Caco-2 (cell line): Measurements from ENCODE around the gene CDK5RAP2. TPM values are rescaled to one million over a fixed set of nuclear protein-coding genes. Genes with fewer than 3 reads are reported as not detected.

ENCODE experiments used
- BruUV-seq: library from RNA; stranded (reverse); fragments of 400-500 nt; replicated peaks from 2 replicates; lab custom pipeline; 2021; lab: Mats Ljungman, UMichigan
- CTCF ChIA-PET: fragments of 300-600 bp; sonication (Branson Sonifier 250); formaldehyde crosslinking; loops from one replicate; lab custom pipeline; 2022; ENCODE audit warnings: antibody characterized with exemption; lab: Charles Lee
- POLR2A ChIA-PET: fragments of 300-600 bp; sonication (Branson Sonifier 250); formaldehyde crosslinking; loops from one replicate; lab custom pipeline; 2022; ENCODE audit warnings: antibody characterized with exemption; lab: Charles Lee
- DNase-seq, 2 experiments: peaks; one replicate each; pipeline versions ENCODE4 v3.0.0 to v3.0.0-alpha.2; 2020 to 2022
- H3K27me3 ChIP-seq: replicated peaks from 2 replicates; pipeline ENCODE4 v1.6.0; 2011; ENCODE audit warnings: low read length; ENCODE audit not compliant: control insufficient read depth, insufficient read depth
- H3K36me3 ChIP-seq: 2 replicates; pipeline ENCODE4 v1.5.1; 2011; ENCODE audit warnings: low read length; ENCODE audit not compliant: control insufficient read depth, insufficient read depth
- H3K4me1 ChIP-seq: fragments of 250-450 bp; sonication (Bioruptor Pico); 2 replicates; pipeline ENCODE4 v1.5.1; 2020; ENCODE audit warnings: mild to moderate bottlenecking
- H3K4me3 ChIP-seq: 2 replicates; pipeline ENCODE4 v1.5.1; 2011; ENCODE audit warnings: low read depth, mild to moderate bottlenecking, control low read depth, low read length
- H3K9me3 ChIP-seq: fragments of 250-450 bp; sonication (Bioruptor Pico); 2 replicates; pipeline ENCODE4 v1.5.1; 2020; ENCODE audit warnings: mild to moderate bottlenecking, moderate library complexity
- H3K27ac Mint-ChIP-seq: one replicate; pipeline ENCODE4 v1.8.0; 2022; ENCODE audit warnings: mixed read lengths; ENCODE audit not compliant: unreplicated experiment
- H3K27me3 Mint-ChIP-seq: one replicate; pipeline ENCODE4 v1.8.0; 2022; ENCODE audit warnings: mixed read lengths; ENCODE audit not compliant: insufficient read depth, unreplicated experiment
- H3K36me3 Mint-ChIP-seq: one replicate; pipeline ENCODE4 v1.8.0; 2022; ENCODE audit warnings: mild to moderate bottlenecking, mixed read lengths; ENCODE audit not compliant: insufficient read depth, unreplicated experiment
- H3K4me1 Mint-ChIP-seq: one replicate; pipeline ENCODE4 v1.8.0; 2022; ENCODE audit warnings: low read depth, mixed read lengths; ENCODE audit not compliant: unreplicated experiment
- H3K4me3 Mint-ChIP-seq: one replicate; pipeline ENCODE4 v1.8.0; 2022; ENCODE audit warnings: mild to moderate bottlenecking, moderate library complexity, mixed read lengths; ENCODE audit not compliant: unreplicated experiment
- H3K9me3 Mint-ChIP-seq: one replicate; pipeline ENCODE4 v1.8.0; 2022; ENCODE audit warnings: mixed read lengths; ENCODE audit not compliant: unreplicated experiment
- CTCF ChIP-seq, 2 experiments: fragments of 200-600 bp in 1 of 2; IDR thresholded peaks; 1 replicate in 1 of 2; 2 replicates in 1 of 2; pipeline versions ENCODE4 v1.5.1 to v1.8.0; 2011 to 2022; ENCODE audit warnings: antibody characterized with exemption in 1 of 2, control low read depth in 1 of 2, inconsistent platforms in 1 of 2, low read depth in 1 of 2, low read length in 1 of 2, mild to moderate bottlenecking in 1 of 2, moderate library complexity in 1 of 2; ENCODE audit not compliant: insufficient read depth in 1 of 2, severe bottlenecking in 1 of 2, unreplicated experiment in 1 of 2
- intact Hi-C: fragments of 100-400 bp; cut with micrococcal nuclease; formaldehyde crosslinking; loops from one replicate; pipeline ENCODE4 v1.10.0; 2022; ENCODE audit not compliant: unreplicated experiment
- total RNA-seq: library from RNA; stranded (reverse); gene quantifications from 2 replicates; pipeline ENCODE4 v1.2.3, GENCODE V29; 2022

Gene CDK5RAP2
- total RNA-seq, 1 experiment from 2014 or later, result 71.3 TPM

GRCh38 chr9:120416781-120417427 lies 163.1 kb downstream of the CDK5RAP2 start:
- H3K36me3 Mint-ChIP-seq, result peaks cover 28% of the 10 kb centered on the region
- ChIA-PET POLR2A (no interaction called here), CTCF (no interaction called here)
- intact Hi-C loops, result no loop called here
- no peaks in the 10 kb centered on the region for H3K27me3 Mint-ChIP-seq
- peaks cover 11% of the 10 kb centered on the region for H3K4me1 Mint-ChIP-seq
- H3K9me3 ChIP-seq, result no peaks in the 10 kb centered on the region
- no TSS peak for BruUV-seq
- H3K4me3 ChIP-seq, result no peak overlapping the region
- H3K4me1 ChIP-seq, result no peaks in the 10 kb centered on the region
- no peaks in the 10 kb centered on the region for H3K27me3 ChIP-seq
- no peak overlapping the region for H3K4me3 Mint-ChIP-seq
- DNase-seq, result no peak
- H3K27ac Mint-ChIP-seq, result no peak overlapping the region
- no peak for TF ChIP-seq CTCF (IDR thresholded peaks at IDR 0.05; ENCODE audit: insufficient read depth in 1 of 2, low read depth in 1 of 2, low read length in 1 of 2, severe bottlenecking in 1 of 2, unreplicated experiment in 1 of 2)
- H3K9me3 Mint-ChIP-seq, result no peaks in the 10 kb centered on the region
- H3K36me3 ChIP-seq, result no peaks in the 10 kb centered on the region; the same call in 1 of the 2 replicates

GRCh38 chr9:120413121-120414048 lies 166.6 kb downstream of the CDK5RAP2 start:
- H3K4me1 Mint-ChIP-seq, result peaks cover 11% of the 10 kb centered on the region
- ChIA-PET CTCF (interaction anchor here (0.9 kb wide), 1 partner anchor 64 kb away, joined by 4 read pairs; no protein-coding TSS in a partner anchor), POLR2A (interaction anchor here (0.5 to 0.6 kb wide), 2 partner anchors 40 to 197 kb away, joined by 3 to 4 read pairs; no protein-coding TSS in a partner anchor)
- no peaks in the 10 kb centered on the region for H3K27me3 Mint-ChIP-seq
- H3K9me3 Mint-ChIP-seq, result no peaks in the 10 kb centered on the region
- Histone ChIP-seq H3K4me3 (no peak overlapping the region), H3K36me3 (peaks cover 1% of the 10 kb centered on the region), H3K9me3 (no peaks in the 10 kb centered on the region), H3K4me1 (no peaks in the 10 kb centered on the region), H3K27me3 (no peaks in the 10 kb centered on the region)
- intact Hi-C loops, result no loop called here
- H3K36me3 Mint-ChIP-seq, result peaks cover 19% of the 10 kb centered on the region
- TF ChIP-seq CTCF (IDR thresholded peaks at IDR 0.05; ENCODE audit: insufficient read depth in 1 of 2, low read depth in 1 of 2, low read length in 1 of 2, severe bottlenecking in 1 of 2, unreplicated experiment in 1 of 2), result no peak
- H3K27ac Mint-ChIP-seq, result no peak overlapping the region
- DNase-seq, result no peak
- no TSS peak for BruUV-seq
- no peak overlapping the region for H3K4me3 Mint-ChIP-seq

- peaks cover 12% of the 10 kb centered on the region for H3K36me3 Mint-ChIP-seq
- Histone ChIP-seq H3K9me3 (no peaks in the 10 kb centered on the region), H3K27me3 (no peaks in the 10 kb centered on the region), H3K4me3 (no peak overlapping the region), H3K4me1 (no peaks in the 10 kb centered on the region), H3K36me3 (peaks cover 3% of the 10 kb centered on the region)
- intact Hi-C loops, result no loop called here
- no peaks in the 10 kb centered on the region for H3K9me3 Mint-ChIP-seq
- POLR2A ChIA-PET, result no interaction called here
- DNase-seq, result no peak
- CTCF ChIA-PET, result interaction anchor here (0.9 kb wide), 1 partner anchor 65 kb away, joined by 4 read pairs; no protein-coding TSS in a partner anchor
- no peak for TF ChIP-seq CTCF (IDR thresholded peaks at IDR 0.05; ENCODE audit: insufficient read depth in 1 of 2, low read depth in 1 of 2, low read length in 1 of 2, severe bottlenecking in 1 of 2, unreplicated experiment in 1 of 2)
- H3K27me3 Mint-ChIP-seq, result no peaks in the 10 kb centered on the region
- no peak overlapping the region for H3K27ac Mint-ChIP-seq
- H3K4me1 Mint-ChIP-seq, result peaks cover 11% of the 10 kb centered on the region
- no peak overlapping the region for H3K4me3 Mint-ChIP-seq
- no TSS peak for BruUV-seq
Measured at GRCh38 chr9:120412425-120412951, 167.5 kb downstream of the CDK5RAP2 start.
